ENCODE results near the gene KRTAP2-1.

Gene KRTAP2-1

DNA sequence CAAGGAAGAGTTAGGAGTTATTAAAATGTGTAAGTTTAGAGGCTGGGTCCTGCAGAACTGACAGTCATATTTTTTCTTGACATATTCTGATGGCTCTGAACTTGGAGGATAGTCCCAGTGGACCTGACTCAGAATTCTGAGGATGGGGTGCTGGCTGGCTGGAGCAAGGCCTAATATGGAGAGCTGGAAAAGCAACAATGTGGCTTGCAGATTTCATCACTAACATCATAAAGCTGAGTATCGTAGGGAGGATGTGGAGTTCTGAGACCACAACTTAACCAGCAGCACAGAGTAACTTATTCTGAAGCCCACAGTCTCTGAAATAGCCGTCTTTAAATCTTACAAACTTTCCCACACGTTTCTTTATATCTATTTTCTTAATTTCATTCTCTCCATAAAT is 22.4 kb downstream of the KRTAP2-1 start:
- H3K4me3 ChIP-seq: no peak overlapping the region
- H3K9me3 ChIP-seq (ENCODE audit: low read depth, low read length): no peaks in the 10 kb centered on the region
- DNase-seq (ENCODE audit: low read depth, low spot score): no peak
- no peak overlapping the region for H3K9ac ChIP-seq (ENCODE audit: insufficient read length)
- no peak overlapping the region for H3K27ac ChIP-seq
- TF ChIP-seq FOXP2 (optimal IDR thresholded peaks at IDR 0.05; ENCODE audit: control extremely low read depth, extremely low read length, insufficient read depth): no peak
- no peak for TF ChIP-seq POLR2AphosphoS5 (IDR thresholded peaks at IDR 0.05; ENCODE audit: borderline replicate concordance, low read depth, low read length)
- TF ChIP-seq EZH2 (IDR thresholded peaks at IDR 0.05): no peak
- no peaks in the 10 kb centered on the region for H3K36me3 ChIP-seq (ENCODE audit: insufficient read depth, low read length)

DNA sequence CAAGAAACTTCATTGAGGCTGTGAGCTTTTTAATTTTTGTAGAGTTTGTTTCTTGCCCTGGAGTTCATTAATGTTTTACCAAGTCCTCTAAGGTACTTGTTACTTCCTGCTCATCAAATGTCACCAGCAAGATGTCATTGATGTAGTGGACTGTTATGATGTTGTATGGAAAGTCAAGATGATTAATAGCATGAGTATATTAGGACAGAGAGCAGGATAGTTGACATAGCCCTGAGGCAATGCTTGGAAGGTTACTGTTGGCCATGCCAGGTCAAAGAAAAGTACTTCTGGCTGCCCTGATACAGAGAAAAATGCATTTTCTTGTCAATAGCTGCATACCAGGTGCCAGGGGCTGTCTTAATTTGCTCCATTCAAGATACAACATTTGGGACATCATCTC is 26.8 kb downstream of the KRTAP2-1 start:
- H3K4me3 ChIP-seq: no peak overlapping the region
- no peak overlapping the region for H3K9ac ChIP-seq (ENCODE audit: insufficient read length)
- no peak overlapping the region for H3K27ac ChIP-seq
- H3K36me3 ChIP-seq (ENCODE audit: insufficient read depth, low read length): no peaks in the 10 kb centered on the region
- no peak for DNase-seq (ENCODE audit: low read depth, low spot score)
- no peak for TF ChIP-seq POLR2AphosphoS5 (IDR thresholded peaks at IDR 0.05; ENCODE audit: borderline replicate concordance, low read depth, low read length)
- TF ChIP-seq EZH2 (IDR thresholded peaks at IDR 0.05): no peak
- TF ChIP-seq FOXP2 (optimal IDR thresholded peaks at IDR 0.05; ENCODE audit: control extremely low read depth, extremely low read length, insufficient read depth): no peak
- H3K9me3 ChIP-seq (ENCODE audit: low read depth, low read length): no peaks in the 10 kb centered on the region

DNA sequence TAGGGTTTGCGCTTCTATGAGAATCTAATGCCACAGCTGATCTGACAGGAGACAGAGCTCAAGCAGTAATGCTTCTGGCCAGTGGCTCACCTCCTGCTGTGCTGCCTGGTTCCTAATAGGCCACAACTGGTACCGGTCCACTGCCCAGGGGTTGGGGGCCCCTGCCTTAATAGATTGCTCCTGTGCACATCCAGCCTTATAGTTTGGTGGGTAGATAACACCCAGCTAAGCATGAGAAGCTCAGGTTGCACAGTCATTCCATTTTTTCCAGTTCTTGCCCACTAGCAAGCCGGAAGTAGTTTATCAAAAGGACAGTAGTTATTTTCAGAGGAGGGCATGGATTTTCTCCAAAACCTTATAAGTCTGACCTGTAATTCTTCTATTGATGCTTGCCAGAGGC is 27.7 kb downstream of the KRTAP2-1 start:
- Histone ChIP-seq H3K27ac (no peak overlapping the region), H3K9me3 (ENCODE audit: low read depth, low read length) (no peaks in the 10 kb centered on the region), H3K4me3 (no peak overlapping the region), H3K36me3 (ENCODE audit: insufficient read depth, low read length) (no peaks in the 10 kb centered on the region), H3K9ac (ENCODE audit: insufficient read length) (no peak overlapping the region)
- TF ChIP-seq FOXP2 (optimal IDR thresholded peaks at IDR 0.05; ENCODE audit: control extremely low read depth, extremely low read length, insufficient read depth) (no peak), POLR2AphosphoS5 (IDR thresholded peaks at IDR 0.05; ENCODE audit: borderline replicate concordance, low read depth, low read length) (no peak), EZH2 (IDR thresholded peaks at IDR 0.05) (no peak)
- no peak for DNase-seq (ENCODE audit: low read depth, low spot score)

DNA sequence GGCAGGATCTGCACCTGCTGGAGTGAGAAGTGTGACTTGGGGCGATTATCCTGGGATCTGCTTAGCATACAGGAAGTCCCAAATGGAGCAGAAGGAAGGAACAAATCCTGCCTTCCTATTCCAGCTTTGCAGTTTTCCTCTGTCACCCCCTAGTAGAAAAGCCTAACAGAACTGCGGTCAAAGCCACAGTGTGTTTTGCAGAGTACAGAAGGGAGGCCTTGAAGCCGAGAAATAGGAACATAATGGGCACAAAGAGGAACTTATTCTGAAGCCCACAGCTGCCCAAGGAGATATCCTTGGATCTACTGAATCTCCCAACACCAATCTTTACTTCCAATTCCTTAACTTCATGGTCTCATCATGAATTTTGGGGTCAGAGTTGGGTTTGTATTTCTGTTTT is 28.6 kb downstream of the KRTAP2-1 start:
- no peak overlapping the region for H3K9ac ChIP-seq (ENCODE audit: insufficient read length)
- no peaks in the 10 kb centered on the region for H3K36me3 ChIP-seq (ENCODE audit: insufficient read depth, low read length)
- no peak for DNase-seq (ENCODE audit: low read depth, low spot score)
- H3K27ac ChIP-seq: no peak overlapping the region
- TF ChIP-seq EZH2 (IDR thresholded peaks at IDR 0.05) (no peak), POLR2AphosphoS5 (IDR thresholded peaks at IDR 0.05; ENCODE audit: borderline replicate concordance, low read depth, low read length) (no peak), FOXP2 (optimal IDR thresholded peaks at IDR 0.05; ENCODE audit: control extremely low read depth, extremely low read length, insufficient read depth) (no peak)
- no peaks in the 10 kb centered on the region for H3K9me3 ChIP-seq (ENCODE audit: low read depth, low read length)
- no peak overlapping the region for H3K4me3 ChIP-seq

DNA sequence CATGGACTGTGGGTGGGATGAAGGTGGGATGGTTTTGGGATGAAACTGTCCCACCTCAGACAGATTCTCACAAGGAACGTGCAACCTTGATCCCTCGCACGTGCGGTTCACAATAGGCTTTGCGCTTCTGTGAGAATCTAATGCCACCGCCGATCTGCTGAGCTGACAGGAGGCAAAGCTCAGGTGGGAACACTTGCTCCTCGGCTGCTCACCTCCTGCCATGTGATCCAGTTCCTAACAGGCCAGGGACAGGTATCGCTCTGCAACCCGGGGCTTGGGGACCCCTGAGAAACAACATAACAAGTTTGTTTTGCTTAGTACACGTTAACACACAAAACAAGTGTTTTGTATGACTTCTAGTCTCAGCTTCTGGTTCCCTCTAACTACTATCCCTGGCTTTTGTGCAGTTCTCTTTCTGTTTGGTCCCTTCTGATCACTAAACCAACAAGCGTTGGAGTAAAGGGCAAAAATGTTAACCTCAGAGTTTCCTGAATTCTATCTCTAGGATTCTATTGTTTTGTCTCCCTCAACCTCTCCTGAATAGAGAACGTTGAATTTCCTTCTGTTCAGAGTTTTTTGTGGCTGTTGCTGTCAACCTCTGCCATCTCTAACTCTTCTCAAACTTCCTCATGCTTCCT is 30.4 kb downstream of the KRTAP2-1 start:
- Histone ChIP-seq H3K9ac (ENCODE audit: insufficient read length) (no peak overlapping the region), H3K4me3 (no peak overlapping the region), H3K27ac (no peak overlapping the region), H3K36me3 (ENCODE audit: insufficient read depth, low read length) (no peaks in the 10 kb centered on the region), H3K9me3 (ENCODE audit: low read depth, low read length) (no peaks in the 10 kb centered on the region)
- no peak for DNase-seq (ENCODE audit: low read depth, low spot score)
- TF ChIP-seq POLR2AphosphoS5 (IDR thresholded peaks at IDR 0.05; ENCODE audit: borderline replicate concordance, low read depth, low read length): no peak
- no peak for TF ChIP-seq EZH2 (IDR thresholded peaks at IDR 0.05)
- no peak for TF ChIP-seq FOXP2 (optimal IDR thresholded peaks at IDR 0.05; ENCODE audit: control extremely low read depth, extremely low read length, insufficient read depth)

DNA sequence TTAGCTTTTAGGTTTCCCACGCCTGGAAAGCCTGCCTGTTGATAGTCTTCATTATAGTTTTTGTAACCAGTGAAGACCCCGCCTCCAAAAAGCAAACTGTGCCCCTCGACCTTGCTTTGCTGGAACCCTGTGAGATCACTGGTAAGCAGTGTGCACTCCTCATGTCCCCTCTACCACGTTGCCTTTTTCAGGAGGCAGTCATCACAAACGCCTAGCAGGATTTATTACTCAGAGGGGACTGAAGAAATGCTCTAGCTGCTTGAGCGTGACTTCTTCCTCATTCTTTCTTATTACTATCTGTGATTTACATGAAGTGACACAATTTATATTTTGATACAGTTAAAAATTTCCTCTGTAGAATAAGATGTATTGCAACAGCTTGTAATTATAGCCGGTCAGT is 31.7 kb downstream of the KRTAP2-1 start:
- Histone ChIP-seq H3K9ac (ENCODE audit: insufficient read length) (no peak overlapping the region), H3K27ac (no peak overlapping the region), H3K36me3 (ENCODE audit: insufficient read depth, low read length) (no peaks in the 10 kb centered on the region), H3K9me3 (ENCODE audit: low read depth, low read length) (no peaks in the 10 kb centered on the region), H3K4me3 (no peak overlapping the region)
- DNase-seq (ENCODE audit: low read depth, low spot score): no peak
- no peak for TF ChIP-seq FOXP2 (optimal IDR thresholded peaks at IDR 0.05; ENCODE audit: control extremely low read depth, extremely low read length, insufficient read depth)
- TF ChIP-seq EZH2 (IDR thresholded peaks at IDR 0.05): no peak
- TF ChIP-seq POLR2AphosphoS5 (IDR thresholded peaks at IDR 0.05; ENCODE audit: borderline replicate concordance, low read depth, low read length): no peak

DNA sequence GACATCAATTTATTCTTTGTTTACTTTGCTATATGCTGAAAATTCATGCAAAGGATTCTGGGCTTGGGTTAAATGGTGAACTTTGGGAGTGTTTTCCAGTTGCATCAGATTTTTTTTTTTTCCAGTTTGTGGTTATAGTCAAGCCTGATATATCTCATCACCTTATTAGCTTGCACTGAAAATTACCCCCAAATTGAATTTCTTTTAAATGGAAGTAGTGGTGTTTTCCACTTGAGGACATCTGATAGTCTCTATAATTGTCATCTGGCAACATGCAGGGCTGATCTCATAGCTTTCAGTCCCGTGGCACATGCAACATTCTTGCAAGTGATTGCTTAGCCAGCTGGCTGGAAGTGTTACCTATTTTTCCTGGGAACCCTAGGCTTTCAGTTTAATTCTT is 33.5 kb downstream of the KRTAP2-1 start:
- Histone ChIP-seq H3K4me3 (peak overlapping the region; percentile 23), H3K9ac (ENCODE audit: insufficient read length) (peak overlapping the region; percentile 51), H3K27ac (peak overlapping the region; percentile 95), H3K9me3 (ENCODE audit: low read depth, low read length) (no peaks in the 10 kb centered on the region), H3K36me3 (ENCODE audit: insufficient read depth, low read length) (no peaks in the 10 kb centered on the region)
- DNase-seq (ENCODE audit: low read depth, low spot score): no peak
- no peak for TF ChIP-seq EZH2 (IDR thresholded peaks at IDR 0.05)
- TF ChIP-seq POLR2AphosphoS5 (IDR thresholded peaks at IDR 0.05; ENCODE audit: borderline replicate concordance, low read depth, low read length): no peak
- TF ChIP-seq FOXP2 (optimal IDR thresholded peaks at IDR 0.05; ENCODE audit: control extremely low read depth, extremely low read length, insufficient read depth): no peak

DNA sequence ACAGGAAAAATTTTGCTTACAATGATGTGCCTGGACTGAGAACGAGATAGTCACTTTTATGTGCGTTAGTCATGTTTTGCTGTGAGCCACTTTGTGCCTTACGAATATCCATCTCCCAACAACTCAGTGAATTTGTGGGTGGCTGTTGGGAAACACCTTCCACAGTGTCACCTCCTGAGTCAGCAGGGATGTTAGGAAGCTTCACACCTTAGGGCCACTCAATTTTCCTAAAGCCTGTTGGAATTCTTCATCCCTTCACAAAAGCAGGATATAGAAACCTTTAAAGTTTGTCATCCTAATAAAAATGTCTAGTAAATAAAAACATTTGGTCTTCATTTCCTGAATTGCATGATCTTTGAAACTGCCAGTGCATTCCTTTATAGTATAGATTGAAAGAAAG is 33.9 kb downstream of the KRTAP2-1 start:
- DNase-seq (ENCODE audit: low read depth, low spot score): peak; percentile 37

More for the DNA sequence above, 33.9 kb downstream of the KRTAP2-1 start:
- peak overlapping the region; percentile 95 for H3K27ac ChIP-seq
- no peak overlapping the region for H3K9ac ChIP-seq (ENCODE audit: insufficient read length)
- no peak for TF ChIP-seq EZH2 (IDR thresholded peaks at IDR 0.05)
- no peak for TF ChIP-seq POLR2AphosphoS5 (IDR thresholded peaks at IDR 0.05; ENCODE audit: borderline replicate concordance, low read depth, low read length)
- TF ChIP-seq FOXP2 (optimal IDR thresholded peaks at IDR 0.05; ENCODE audit: control extremely low read depth, extremely low read length, insufficient read depth): no peak
- no peaks in the 10 kb centered on the region for H3K36me3 ChIP-seq (ENCODE audit: insufficient read depth, low read length)
- peak overlapping the region; percentile 23; the same call in 1 of the 2 replicates for H3K4me3 ChIP-seq
- no peaks in the 10 kb centered on the region for H3K9me3 ChIP-seq (ENCODE audit: low read depth, low read length)
